Chondrocyte (in vitro differentiated cells): ENCODE results near the gene MYO9B. TPM values are rescaled to one million over a fixed set of nuclear protein-coding genes. Genes with fewer than 3 reads are reported as not detected.
A peak's percentile ranks its signal among the peaks of the same experiment; 100 is the strongest.

Experiments used
- DNase-seq: peaks from one replicate; pipeline ENCODE4 v3.0.0; 2021; ENCODE audit warnings: mixed read lengths, low spot score
- H3K27ac Mint-ChIP-seq: one replicate; pipeline ENCODE4 v1.8.0; 2021; ENCODE audit warnings: mild to moderate bottlenecking, moderate library complexity, mixed read lengths; ENCODE audit not compliant: unreplicated experiment
- H3K27me3 Mint-ChIP-seq: 2 replicates; pipeline ENCODE4 v1.8.0; 2021; ENCODE audit warnings: low read depth, mixed read lengths
- H3K36me3 Mint-ChIP-seq: 2 replicates; pipeline ENCODE4 v1.8.0; 2021; ENCODE audit warnings: low read depth, mixed read lengths
- H3K4me1 Mint-ChIP-seq: 2 replicates; pipeline ENCODE4 v1.8.0; 2021; ENCODE audit warnings: low read depth, mild to moderate bottlenecking, mixed read lengths
- H3K4me3 Mint-ChIP-seq: one replicate; pipeline ENCODE4 v1.8.0; 2021; ENCODE audit warnings: mild to moderate bottlenecking, moderate library complexity, mixed read lengths; ENCODE audit not compliant: unreplicated experiment
- H3K9me3 Mint-ChIP-seq: 2 replicates; pipeline ENCODE4 v1.8.0; 2021; ENCODE audit warnings: low read depth, mixed read lengths
- total RNA-seq: library from RNA; stranded (reverse); gene quantifications from 3 replicates; pipeline ENCODE4 v1.2.1, GENCODE V29; 2021
- TF ChIP-seq, protein P1 (sequence below): fragments of 200-600 bp; sonication (generic); IDR thresholded peaks from 2 replicates; pipeline ENCODE4 v1.5.0; 2021; ENCODE audit warnings: antibody characterized with exemption, mild to moderate bottlenecking, moderate library complexity

MYO9B gene
- total RNA-seq, 1 donor from 2014 or later = 94.6 TPM

DNA sequence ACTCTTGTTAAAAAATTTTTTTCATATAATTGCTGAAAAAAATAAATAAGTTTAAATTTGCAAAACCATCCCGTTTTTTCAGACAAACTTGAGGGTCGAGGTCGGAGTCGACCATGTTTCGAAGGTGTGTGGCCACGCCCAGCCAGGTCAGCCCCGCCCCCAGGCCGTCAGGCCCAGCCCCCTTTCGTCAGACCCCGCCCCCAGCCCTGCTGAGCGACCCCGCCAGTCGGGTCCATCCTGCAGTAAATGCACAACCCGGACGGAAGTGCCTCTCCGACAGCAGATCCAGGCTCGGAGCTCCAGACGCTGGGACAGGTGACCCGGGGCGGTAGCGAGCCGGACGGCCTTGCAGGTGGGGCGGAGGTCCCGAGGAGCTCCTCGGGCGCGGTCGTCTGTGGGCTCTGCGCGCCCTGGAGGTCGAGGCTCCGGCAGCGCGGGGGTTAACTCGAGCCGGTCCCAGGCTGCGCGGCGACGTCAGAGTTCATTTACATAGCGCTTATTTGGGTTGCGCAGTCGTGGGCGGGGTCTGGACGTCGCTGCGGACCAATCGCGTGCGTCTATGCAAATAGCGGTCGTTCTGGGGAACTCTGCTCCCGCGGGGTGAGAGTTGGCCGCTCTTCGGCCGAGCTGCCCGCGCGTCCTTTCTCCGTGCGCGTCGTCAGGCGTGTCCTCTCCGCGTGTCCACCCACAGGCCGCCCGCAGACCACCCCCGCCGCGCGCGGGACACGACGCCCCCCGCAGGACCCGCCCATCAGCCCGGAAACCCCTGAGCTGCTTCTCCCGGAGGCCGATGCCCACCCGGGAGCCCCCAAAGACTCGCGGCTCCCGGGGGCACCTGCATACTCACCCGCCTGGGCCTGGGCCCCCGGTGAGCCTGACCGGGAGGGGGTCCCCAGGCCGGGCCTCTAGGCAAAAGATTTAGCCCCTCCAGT, 150.7 kb downstream of the MYO9B start, which contains the start of gene OCEL1:
OCEL1 (plus strand) TSS at position 225 of the 932 bp plus-strand sequence; CDS start at position 247, 22 bp downstream.
- DNase-seq = peak; percentile 99
- H3K9me3 Mint-ChIP-seq = no peaks in the 10 kb centered on the region
- H3K4me3 Mint-ChIP-seq = peak within 1 kb of the TSS; percentile 90
- TF ChIP-seq, protein P1, sequence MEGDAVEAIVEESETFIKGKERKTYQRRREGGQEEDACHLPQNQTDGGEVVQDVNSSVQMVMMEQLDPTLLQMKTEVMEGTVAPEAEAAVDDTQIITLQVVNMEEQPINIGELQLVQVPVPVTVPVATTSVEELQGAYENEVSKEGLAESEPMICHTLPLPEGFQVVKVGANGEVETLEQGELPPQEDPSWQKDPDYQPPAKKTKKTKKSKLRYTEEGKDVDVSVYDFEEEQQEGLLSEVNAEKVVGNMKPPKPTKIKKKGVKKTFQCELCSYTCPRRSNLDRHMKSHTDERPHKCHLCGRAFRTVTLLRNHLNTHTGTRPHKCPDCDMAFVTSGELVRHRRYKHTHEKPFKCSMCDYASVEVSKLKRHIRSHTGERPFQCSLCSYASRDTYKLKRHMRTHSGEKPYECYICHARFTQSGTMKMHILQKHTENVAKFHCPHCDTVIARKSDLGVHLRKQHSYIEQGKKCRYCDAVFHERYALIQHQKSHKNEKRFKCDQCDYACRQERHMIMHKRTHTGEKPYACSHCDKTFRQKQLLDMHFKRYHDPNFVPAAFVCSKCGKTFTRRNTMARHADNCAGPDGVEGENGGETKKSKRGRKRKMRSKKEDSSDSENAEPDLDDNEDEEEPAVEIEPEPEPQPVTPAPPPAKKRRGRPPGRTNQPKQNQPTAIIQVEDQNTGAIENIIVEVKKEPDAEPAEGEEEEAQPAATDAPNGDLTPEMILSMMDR = peak; percentile 1
- no peaks in the 10 kb centered on the region for H3K36me3 Mint-ChIP-seq
- peak within 1 kb of the TSS; percentile 99 for H3K27ac Mint-ChIP-seq
- peaks cover 9% of the 10 kb centered on the region for H3K4me1 Mint-ChIP-seq
- H3K27me3 Mint-ChIP-seq = no peaks in the 10 kb centered on the region

DNA sequence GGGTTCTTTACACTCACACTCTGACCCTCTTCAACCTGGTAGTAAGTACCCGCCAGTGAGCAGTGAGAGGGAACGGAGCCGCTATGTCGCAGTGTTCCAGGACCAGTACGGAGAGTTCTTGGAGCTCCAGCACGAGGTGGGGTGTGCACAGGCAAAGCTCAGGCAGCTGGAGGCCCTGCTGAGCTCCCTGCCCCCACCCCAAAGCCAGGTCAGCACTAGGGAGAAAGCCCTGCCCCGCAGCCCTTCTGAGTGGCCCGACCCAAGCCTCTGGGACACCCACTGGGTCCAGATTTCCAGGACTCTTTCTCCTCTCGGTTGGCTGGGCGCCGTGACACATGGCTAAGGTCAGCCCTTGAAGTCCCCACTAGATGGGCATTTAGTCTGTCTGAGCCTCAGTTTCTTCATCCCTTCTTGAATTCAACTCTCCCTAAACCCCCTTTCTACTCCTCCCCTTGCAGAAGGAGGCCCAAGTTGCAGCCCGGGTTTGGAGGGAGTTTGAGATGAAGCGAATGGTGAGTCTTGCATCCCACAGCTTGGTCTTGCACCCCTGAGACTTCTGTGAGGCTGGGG, 152.3 kb downstream of the MYO9B start:
- H3K36me3 Mint-ChIP-seq = peaks cover 4% of the 10 kb centered on the region
- no peaks in the 10 kb centered on the region for H3K27me3 Mint-ChIP-seq
- no peaks in the 10 kb centered on the region for H3K9me3 Mint-ChIP-seq
- H3K27ac Mint-ChIP-seq = no peak overlapping the region
- TF ChIP-seq, protein P1 = no peak
- H3K4me1 Mint-ChIP-seq = peaks cover 9% of the 10 kb centered on the region
- DNase-seq = no peak
- H3K4me3 Mint-ChIP-seq = no peak overlapping the region

DNA sequence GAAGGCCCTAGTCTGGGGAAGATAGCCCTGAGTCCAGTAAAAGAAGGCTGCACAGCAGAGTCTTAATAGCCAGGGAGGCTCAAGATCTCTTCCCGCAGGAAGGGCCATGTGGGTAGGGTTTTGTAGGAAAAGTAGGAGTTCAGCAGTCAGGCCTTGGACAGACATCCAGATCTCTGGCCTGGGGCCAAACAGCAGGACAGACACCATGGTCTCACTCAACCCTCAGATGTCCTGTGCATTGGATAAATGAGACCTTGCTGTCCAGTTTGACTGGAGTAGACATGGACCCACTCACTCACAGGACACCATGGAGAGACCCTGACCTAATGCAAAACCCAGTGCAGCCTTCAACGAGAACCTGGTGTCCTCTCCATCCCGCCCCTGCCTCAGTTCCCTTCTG, 154.3 kb downstream of the MYO9B start:
- no peaks in the 10 kb centered on the region for H3K27me3 Mint-ChIP-seq
- no peaks in the 10 kb centered on the region for H3K9me3 Mint-ChIP-seq
- no peak overlapping the region for H3K4me3 Mint-ChIP-seq
- peak overlapping the region; percentile 32 for H3K27ac Mint-ChIP-seq
- peaks cover 4% of the 10 kb centered on the region for H3K36me3 Mint-ChIP-seq
- TF ChIP-seq, protein P1 = no peak
- DNase-seq = no peak
- peaks cover 13% of the 10 kb centered on the region for H3K4me1 Mint-ChIP-seq

- Mint-ChIP-seq H3K27ac (no peak overlapping the region), H3K4me3 (no peak overlapping the region)
- TF ChIP-seq, protein P1 = no peak
Observed at GRCh38 chr19:17232258-17232657, 156.7 kb downstream of the MYO9B start.

DNA sequence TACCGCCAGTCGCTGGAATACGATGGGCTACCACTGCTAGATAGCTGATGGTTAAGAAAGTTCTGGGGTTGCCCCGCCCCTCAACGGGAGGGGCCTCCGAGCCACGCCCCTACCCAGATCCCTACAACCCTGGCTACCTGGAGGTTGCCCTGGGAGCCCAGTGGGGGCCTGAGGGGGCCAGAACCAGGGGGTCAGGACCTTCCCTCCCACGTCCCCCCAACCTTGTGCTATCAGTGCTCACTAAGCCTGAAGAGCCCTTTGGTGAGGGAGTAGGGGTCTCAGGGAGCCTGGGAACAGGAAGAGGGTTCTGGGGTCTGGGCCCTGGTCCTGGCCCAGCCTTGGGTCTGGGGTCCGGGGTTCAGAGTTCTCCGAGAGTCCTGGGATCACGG, 159.3 kb downstream of the MYO9B start:
- Mint-ChIP-seq H3K27ac (peak overlapping the region; percentile 65), H3K36me3 (peaks cover 8% of the 10 kb centered on the region), H3K27me3 (no peaks in the 10 kb centered on the region), H3K4me1 (peaks cover 4% of the 10 kb centered on the region), H3K4me3 (peak overlapping the region; percentile 69), H3K9me3 (no peaks in the 10 kb centered on the region)
- TF ChIP-seq, protein P1 = no peak
- no peak for DNase-seq

More at GRCh38 chr19:17232258-17232657, 156.7 kb downstream of the MYO9B start:
- no peaks in the 10 kb centered on the region for H3K9me3 Mint-ChIP-seq
- H3K36me3 Mint-ChIP-seq = peaks cover 4% of the 10 kb centered on the region
- H3K4me1 Mint-ChIP-seq = peaks cover 8% of the 10 kb centered on the region
- DNase-seq = no peak
- H3K27me3 Mint-ChIP-seq = no peaks in the 10 kb centered on the region
